A549 (cell line): Measurements from ENCODE around the gene SETD2.
"Not testable (repeated sequence)": the region's sequence is repeated elsewhere in the genome, so short reads cannot be mapped to it uniquely, and the experiment has no call there.

ENCODE experiments used
- CBX8 ChIP-seq: fragments of 200-600 bp; sonication (generic); IDR thresholded peaks from 2 replicates; pipeline ENCODE4 v1.6.1; 2016
- EHMT2 ChIP-seq: fragments of 200-600 bp; sonication (generic); IDR thresholded peaks from 2 replicates; pipeline ENCODE4 v1.6.1; 2016; ENCODE audit warnings: antibody characterized with exemption, low read depth, mild to moderate bottlenecking, moderate library complexity
- EP300 ChIP-seq, 2 experiments: fragments of >200 bp; sonication (Bioruptor Twin); formaldehyde crosslinking; IDR thresholded peaks; 2 replicates in 1 of 2; 3 replicates in 1 of 2; pipeline ENCODE4 v1.6.1; 2016 to 2017
- HOXB13 ChIP-seq: fragments of 250-450 bp; sonication (Bioruptor Pico); IDR thresholded peaks from 2 replicates; pipeline ENCODE4 v1.5.0; 2020; ENCODE audit warnings: low read depth, mild to moderate bottlenecking, moderate library complexity
- JUNB ChIP-seq: fragments of >200 bp; sonication (Bioruptor Twin); formaldehyde crosslinking; IDR thresholded peaks from 2 replicates; pipeline ENCODE4 v1.6.1; 2016
- RAD21 ChIP-seq, 2 experiments: fragments of >200 bp in 1 of 2; sonication (Bioruptor Twin) in 1 of 2; formaldehyde crosslinking in 1 of 2; IDR thresholded peaks in 1 of 2; conservative IDR thresholded peaks in 1 of 2; 2 replicates in 1 of 2; 3 replicates in 1 of 2; pipeline ENCODE4 v1.6.1; 2012 to 2018; ENCODE audit warnings: inconsistent platforms in 1 of 2
- TF ChIP-seq, protein P1 (sequence below): fragments of >200 bp; sonication (Bioruptor Twin); formaldehyde crosslinking; IDR thresholded peaks from 3 replicates; pipeline ENCODE4 v1.5.1; 2016
- TF ChIP-seq, protein P2 (sequence below): IDR thresholded peaks from 2 replicates; pipeline ENCODE4 v1.6.1; 2012

DNA sequence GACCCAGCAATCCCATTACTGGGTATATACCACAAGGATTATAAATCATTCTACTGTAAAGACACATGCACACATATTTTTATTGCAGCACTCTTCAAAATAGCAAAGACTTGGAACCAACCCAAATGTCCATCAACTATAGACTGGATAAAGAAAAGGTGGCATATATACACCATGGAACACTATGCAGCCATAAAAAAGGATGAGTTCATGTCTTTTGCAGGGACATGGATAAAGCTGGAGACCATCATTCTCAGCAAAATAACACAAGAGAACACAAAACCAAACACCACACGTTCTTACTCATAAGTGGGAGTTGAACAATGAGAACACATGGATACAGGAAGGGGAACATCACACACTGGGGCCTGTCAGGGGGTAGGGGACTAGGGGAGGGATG lies 137.5 kb downstream of the SETD2 start:
- not testable (repeated sequence) for TF ChIP-seq JUNB; CBX8; EHMT2; HOXB13; EP300 (IDR thresholded peaks at IDR 0.05); RAD21 (conservative IDR thresholded peaks at IDR 0.05 in 1 of 2, IDR thresholded peaks at IDR 0.05 in 1 of 2)
- TF ChIP-seq, protein P1, sequence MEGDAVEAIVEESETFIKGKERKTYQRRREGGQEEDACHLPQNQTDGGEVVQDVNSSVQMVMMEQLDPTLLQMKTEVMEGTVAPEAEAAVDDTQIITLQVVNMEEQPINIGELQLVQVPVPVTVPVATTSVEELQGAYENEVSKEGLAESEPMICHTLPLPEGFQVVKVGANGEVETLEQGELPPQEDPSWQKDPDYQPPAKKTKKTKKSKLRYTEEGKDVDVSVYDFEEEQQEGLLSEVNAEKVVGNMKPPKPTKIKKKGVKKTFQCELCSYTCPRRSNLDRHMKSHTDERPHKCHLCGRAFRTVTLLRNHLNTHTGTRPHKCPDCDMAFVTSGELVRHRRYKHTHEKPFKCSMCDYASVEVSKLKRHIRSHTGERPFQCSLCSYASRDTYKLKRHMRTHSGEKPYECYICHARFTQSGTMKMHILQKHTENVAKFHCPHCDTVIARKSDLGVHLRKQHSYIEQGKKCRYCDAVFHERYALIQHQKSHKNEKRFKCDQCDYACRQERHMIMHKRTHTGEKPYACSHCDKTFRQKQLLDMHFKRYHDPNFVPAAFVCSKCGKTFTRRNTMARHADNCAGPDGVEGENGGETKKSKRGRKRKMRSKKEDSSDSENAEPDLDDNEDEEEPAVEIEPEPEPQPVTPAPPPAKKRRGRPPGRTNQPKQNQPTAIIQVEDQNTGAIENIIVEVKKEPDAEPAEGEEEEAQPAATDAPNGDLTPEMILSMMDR, result not testable (repeated sequence)
- TF ChIP-seq, protein P2, sequence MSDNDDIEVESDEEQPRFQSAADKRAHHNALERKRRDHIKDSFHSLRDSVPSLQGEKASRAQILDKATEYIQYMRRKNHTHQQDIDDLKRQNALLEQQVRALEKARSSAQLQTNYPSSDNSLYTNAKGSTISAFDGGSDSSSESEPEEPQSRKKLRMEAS, result not testable (repeated sequence)
